Smooth muscle cell (in vitro differentiated cells): ENCODE results near the gene ARMH3. TPM values are rescaled to one million over a fixed set of nuclear protein-coding genes. Genes with fewer than 3 reads are reported as not detected.

Source experiments
- DNase-seq: peaks from one replicate; lab custom pipeline; 2025; ENCODE audit not compliant: unreplicated experiment; lab: John Stamatoyannopoulos, UW
- H2AFZ ChIP-seq: fragments of 200-600 bp; sonication (generic); 2 replicates; pipeline ENCODE4 v1.6.0; 2016; ENCODE audit warnings: antibody characterized with exemption, low read depth, mild to moderate bottlenecking
- H3F3A ChIP-seq: fragments of 200-600 bp; sonication (generic); 2 replicates; pipeline ENCODE4 v1.6.0; 2017; ENCODE audit warnings: antibody characterized with exemption, low read depth
- H3K27ac ChIP-seq: fragments of 200-600 bp; sonication (generic); 2 replicates; pipeline ENCODE4 v1.5.1; 2016; ENCODE audit warnings: low read depth, mild to moderate bottlenecking
- H3K27me3 ChIP-seq: fragments of 200-600 bp; sonication (generic); 2 replicates; pipeline ENCODE4 v1.6.1; 2016; ENCODE audit warnings: low read depth, mild to moderate bottlenecking
- H3K36me3 ChIP-seq: fragments of 200-600 bp; sonication (generic); 2 replicates; pipeline ENCODE4 v1.5.1; 2016; ENCODE audit warnings: low read depth
- H3K4me1 ChIP-seq: fragments of 200-600 bp; sonication (generic); 2 replicates; pipeline ENCODE4 v1.5.1; 2016; ENCODE audit warnings: low read depth
- H3K4me2 ChIP-seq: fragments of 200-600 bp; sonication (generic); 2 replicates; pipeline ENCODE4 v1.6.0; 2016; ENCODE audit warnings: mild to moderate bottlenecking
- H3K4me3 ChIP-seq: fragments of 200-600 bp; sonication (generic); 2 replicates; pipeline ENCODE4 v1.5.1; 2016; ENCODE audit warnings: mild to moderate bottlenecking
- H3K79me2 ChIP-seq: fragments of 200-600 bp; sonication (generic); 2 replicates; pipeline ENCODE4 v1.6.0; 2016; ENCODE audit warnings: low read depth, mild to moderate bottlenecking
- H3K9ac ChIP-seq: fragments of 200-600 bp; sonication (generic); 2 replicates; pipeline ENCODE4 v1.6.0; 2016; ENCODE audit warnings: low read depth
- H3K9me3 ChIP-seq: fragments of 200-600 bp; sonication (generic); replicated peaks from 2 replicates; pipeline ENCODE4 v1.5.1; 2016; ENCODE audit warnings: low read depth
- H4K20me1 ChIP-seq: fragments of 200-600 bp; sonication (generic); 2 replicates; pipeline ENCODE4 v1.6.0; 2016; ENCODE audit warnings: low read depth
- CTCF ChIP-seq: fragments of 200-600 bp; sonication (generic); IDR thresholded peaks from 2 replicates; pipeline ENCODE4 v1.5.1; 2017; ENCODE audit warnings: borderline replicate concordance, mild to moderate bottlenecking, antibody characterized with exemption; ENCODE audit not compliant: insufficient read depth, poor library complexity, severe bottlenecking
- WGBS: methylation state at CpG from one replicate; pipeline ENCODE4 v1.1.7; 2016; ENCODE audit warnings: low lambda C conversion rate; 5-methylcytosine and 5-hydroxymethylcytosine counted together
- polyA plus RNA-seq: library from polyadenylated mRNA; unstranded; fragments of >200 nt; fragmentation: Nextera tagmentation; extraction: Ambion mirVana; gene quantifications from 2 replicates; pipeline ENCODE4 v1.2.1, GENCODE V29; 2016
- total RNA-seq: library from RNA; depleted of rRNA; stranded (reverse); fragments of >200 nt; gene quantifications from 2 replicates; pipeline ENCODE4 v1.2.3, GENCODE V29; 2014

ARMH3 gene
- total and polyA plus RNA-seq, 2 experiments from 2014 or later, result 7.6 to 10.8 TPM

GRCh38 chr10:102072673-102073527 lies 16.9 kb upstream of the ARMH3 start:
- WGBS, result 84% methylated on average over 4 of the region's 4 CpGs
- H4K20me1 ChIP-seq, result peaks cover 22% of the 10 kb centered on the region
- no peak overlapping the region for H3K9ac ChIP-seq
- H3K4me1 ChIP-seq, result no peaks in the 10 kb centered on the region
- peak; percentile 86 for TF ChIP-seq CTCF
- H3K4me2 ChIP-seq, result no peak overlapping the region
- H3K36me3 ChIP-seq, result no peaks in the 10 kb centered on the region
- no peak overlapping the region for H3K4me3 ChIP-seq
- DNase-seq, result peak; percentile 38
- no peaks in the 10 kb centered on the region for H3K9me3 ChIP-seq
- no peaks in the 10 kb centered on the region for H3K27me3 ChIP-seq
- H3F3A ChIP-seq, result no peaks in the 10 kb centered on the region
- H2AFZ ChIP-seq, result no peak overlapping the region
- no peak overlapping the region for H3K27ac ChIP-seq
- peaks cover 16% of the 10 kb centered on the region for H3K79me2 ChIP-seq

- Histone ChIP-seq H3K27ac (no peak overlapping the region), H3K9ac (no peak overlapping the region), H3K4me1 (peaks cover 6% of the 10 kb centered on the region), H2AFZ (no peak overlapping the region), H3K4me2 (no peak overlapping the region), H3K27me3 (no peaks in the 10 kb centered on the region), H3F3A (peaks cover 6% of the 10 kb centered on the region), H4K20me1 (peaks cover 43% of the 10 kb centered on the region), H3K9me3 (no peaks in the 10 kb centered on the region), H3K36me3 (no peaks in the 10 kb centered on the region), H3K79me2 (peaks cover 37% of the 10 kb centered on the region), H3K4me3 (no peak overlapping the region)
- DNase-seq, result no peak
- no peak for TF ChIP-seq CTCF
These were observed 13.1 kb upstream of the ARMH3 start for GRCh38 chr10:102069071-102069470.

GRCh38 chr10:102068216-102068615 lies 12.2 kb upstream of the ARMH3 start:
- no peak overlapping the region for H3K4me2 ChIP-seq
- WGBS, result 88% methylated on average over 1 of the region's 1 CpG

More at GRCh38 chr10:102068216-102068615, 12.2 kb upstream of the ARMH3 start:
- H3K4me3 ChIP-seq, result no peak overlapping the region
- H3K9ac ChIP-seq, result no peak overlapping the region
- peaks cover 43% of the 10 kb centered on the region for H4K20me1 ChIP-seq
- H3K4me1 ChIP-seq, result peaks cover 6% of the 10 kb centered on the region
- H3K27me3 ChIP-seq, result no peaks in the 10 kb centered on the region
- DNase-seq, result no peak
- H2AFZ ChIP-seq, result no peak overlapping the region
- H3K79me2 ChIP-seq, result peaks cover 37% of the 10 kb centered on the region
- no peaks in the 10 kb centered on the region for H3K9me3 ChIP-seq
- no peak overlapping the region for H3K27ac ChIP-seq
- peaks cover 6% of the 10 kb centered on the region for H3F3A ChIP-seq
- TF ChIP-seq CTCF, result no peak
- H3K36me3 ChIP-seq, result no peaks in the 10 kb centered on the region
